Liver (tissue), 9 donors: ENCODE data around the gene RASL12. TPM values are rescaled to one million over a fixed set of nuclear protein-coding genes. Genes with fewer than 3 reads are reported as not detected.

Experiments
- DNase-seq: peaks from one replicate; pipeline ENCODE4 v3.0.0-alpha.2; 2017; ENCODE audit warnings: low spot score
- H3K27ac ChIP-seq, 2 donors: one replicate each; pipeline ENCODE4 v1.7.0; 2013; ENCODE audit warnings: inconsistent platforms in 2 of 2, low read length in 2 of 2, control low read depth in 1 of 2, low read depth in 1 of 2, mild to moderate bottlenecking in 1 of 2
- H3K27me3 ChIP-seq, 4 donors: one replicate each; pipeline versions ENCODE4 v1.6.1 to v1.7.0; 2013; ENCODE audit warnings: low read length in 3 of 4, inconsistent platforms in 1 of 4, mild to moderate bottlenecking in 1 of 4, moderate library complexity in 1 of 4; ENCODE audit not compliant: control insufficient read depth in 4 of 4, insufficient read depth in 4 of 4
- H3K36me3 ChIP-seq, 4 donors: one replicate each; pipeline versions ENCODE4 v1.6.1 to v1.7.0; 2013; ENCODE audit warnings: low read length in 3 of 4, mild to moderate bottlenecking in 3 of 4, low read depth in 1 of 4, moderate library complexity in 1 of 4; ENCODE audit not compliant: control insufficient read depth in 4 of 4, insufficient read depth in 3 of 4
- H3K4me1 ChIP-seq, 4 donors: one replicate each; pipeline versions ENCODE4 v1.6.1 to v1.7.0; 2013; ENCODE audit warnings: low read length in 3 of 4, mild to moderate bottlenecking in 3 of 4, moderate library complexity in 1 of 4; ENCODE audit not compliant: control insufficient read depth in 4 of 4, insufficient read depth in 4 of 4
- H3K4me3 ChIP-seq, 3 donors: one replicate each; pipeline versions ENCODE4 v1.6.1 to v1.7.0; 2013; ENCODE audit warnings: low read length in 3 of 3, control low read depth in 1 of 3, low read depth in 1 of 3, mild to moderate bottlenecking in 1 of 3
- H3K9ac ChIP-seq, 2 donors: one replicate each; pipeline ENCODE4 v1.7.0; 2013; ENCODE audit warnings: low read length in 2 of 2, mild to moderate bottlenecking in 2 of 2, moderate library complexity in 2 of 2, control low read depth in 1 of 2, low read depth in 1 of 2
- H3K9me3 ChIP-seq, 4 donors: one replicate each; pipeline versions ENCODE4 v1.6.1 to v1.7.0; 2013; ENCODE audit warnings: low read length in 3 of 4; ENCODE audit not compliant: control insufficient read depth in 4 of 4
- CTCF ChIP-seq: fragments of 150-350 bp; IDR thresholded peaks from 2 replicates; pipeline ENCODE4 v1.5.1; 2017; ENCODE audit warnings: improper control_type of control experiment, low read depth, low read length; ENCODE audit not compliant: missing input control
- EGR1 ChIP-seq, 2 donors: IDR thresholded peaks; 2 replicates each; pipeline ENCODE4 v1.6.1; 2016 to 2018; ENCODE audit warnings: antibody characterized with exemption in 2 of 2, low read depth in 2 of 2
- FOXA1 ChIP-seq: IDR thresholded peaks from 2 replicates; pipeline ENCODE4 v1.6.1; 2016; ENCODE audit warnings: antibody characterized with exemption
- FOXA2 ChIP-seq: IDR thresholded peaks from 2 replicates; pipeline ENCODE4 v1.6.1; 2016; ENCODE audit warnings: antibody characterized with exemption
- GABPA ChIP-seq, 2 donors: IDR thresholded peaks in 1 of 2; conservative IDR thresholded peaks in 1 of 2; 2 replicates each; pipeline ENCODE4 v1.6.1; 2016; ENCODE audit warnings: antibody characterized with exemption in 2 of 2, mild to moderate bottlenecking in 1 of 2, moderate library complexity in 1 of 2
- HNF4A ChIP-seq, 2 donors: conservative IDR thresholded peaks; 2 replicates each; pipeline ENCODE4 v1.6.1; 2016; ENCODE audit warnings: antibody characterized with exemption in 2 of 2, mild to moderate bottlenecking in 2 of 2
- HNF4G ChIP-seq: IDR thresholded peaks from 2 replicates; pipeline ENCODE4 v1.6.1; 2016; ENCODE audit warnings: antibody characterized with exemption
- JUND ChIP-seq, 2 donors: IDR thresholded peaks; 2 replicates each; pipeline ENCODE4 v1.6.1; 2016; ENCODE audit warnings: antibody characterized with exemption in 2 of 2
- NR2F2 ChIP-seq: IDR thresholded peaks from 2 replicates; pipeline ENCODE4 v1.6.1; 2016; ENCODE audit warnings: antibody characterized with exemption
- RAD21 ChIP-seq, 2 donors: IDR thresholded peaks; 2 replicates each; pipeline ENCODE4 v1.6.1; 2016; ENCODE audit warnings: antibody characterized with exemption in 2 of 2, mild to moderate bottlenecking in 2 of 2
- REST ChIP-seq: IDR thresholded peaks from 2 replicates; pipeline ENCODE4 v1.6.1; 2016; ENCODE audit warnings: antibody characterized with exemption, mild to moderate bottlenecking
- RXRA ChIP-seq, 2 donors: IDR thresholded peaks; 2 replicates each; pipeline ENCODE4 v1.6.1; 2017 to 2018; ENCODE audit warnings: antibody characterized with exemption in 2 of 2, mild to moderate bottlenecking in 1 of 2
- SP1 ChIP-seq: IDR thresholded peaks from 2 replicates; pipeline ENCODE4 v1.6.1; 2018; ENCODE audit warnings: antibody characterized with exemption, mild to moderate bottlenecking
- TAF1 ChIP-seq: conservative IDR thresholded peaks from 2 replicates; pipeline ENCODE4 v1.6.1; 2016; ENCODE audit warnings: antibody characterized with exemption, mild to moderate bottlenecking
- YY1 ChIP-seq: IDR thresholded peaks from 2 replicates; pipeline ENCODE4 v1.6.1; 2016; ENCODE audit warnings: antibody characterized with exemption, mild to moderate bottlenecking
- ZBTB33 ChIP-seq: IDR thresholded peaks from 2 replicates; pipeline ENCODE4 v1.6.1; 2016; ENCODE audit warnings: antibody characterized with exemption
- WGBS: extraction: QIAGEN DNeasy Blood & Tissue Kit; methylation state at CpG from one replicate; pipeline ENCODE4 v1.1.7; 2013; 5-methylcytosine and 5-hydroxymethylcytosine counted together
- polyA plus RNA-seq, 2 donors: library from polyadenylated mRNA; stranded (reverse) in 1 of 2; unstranded in 1 of 2; fragments of 200-250 nt in 1 of 2; fragments of >200 nt in 1 of 2; fragmentation: Nextera tagmentation in 1 of 2; extraction: Ambion mirVana in 1 of 2; gene quantifications; one replicate each; pipeline versions ENCODE4 v1.2.1 to v1.2.3, GENCODE V29; 2013 to 2015
- total RNA-seq, 2 donors: library from RNA; depleted of rRNA; stranded (reverse); fragments of >200 nt; gene quantifications; one replicate each; pipeline ENCODE4 v1.2.3, GENCODE V29; 2014
- TF ChIP-seq, protein P1 (sequence below): IDR thresholded peaks from 2 replicates; pipeline ENCODE4 v1.6.1; 2016; ENCODE audit warnings: antibody characterized with exemption
- TF ChIP-seq, protein P2 (sequence below): IDR thresholded peaks from 2 replicates; pipeline ENCODE4 v1.6.1; 2016; ENCODE audit warnings: antibody characterized with exemption
- donor health status: healthy.
- donor health status: healthy.
- donor health status: healthy.
- donor health status: healthy.
- donor health status: healthy.

RASL12 gene
- total and polyA plus RNA-seq, 4 donors = 0.50 to 0.92 (median 0.63) TPM

GRCh38 chr15:65058394-65059368, 9.1 kb downstream of the RASL12 start:
- WGBS = 90% methylated on average over 16 of the region's 16 CpGs
- H3K9me3 ChIP-seq = no peaks in the 10 kb centered on the region
- H3K27me3 ChIP-seq = no peaks in the 10 kb centered on the region
- no peak for TF ChIP-seq JUND (IDR thresholded peaks at IDR 0.05)
- TF ChIP-seq TAF1 = no peak
- TF ChIP-seq, protein P1, sequence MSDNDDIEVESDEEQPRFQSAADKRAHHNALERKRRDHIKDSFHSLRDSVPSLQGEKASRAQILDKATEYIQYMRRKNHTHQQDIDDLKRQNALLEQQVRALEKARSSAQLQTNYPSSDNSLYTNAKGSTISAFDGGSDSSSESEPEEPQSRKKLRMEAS = no peak
- no peak for TF ChIP-seq YY1
- no peak for TF ChIP-seq NR2F2
- no peak for TF ChIP-seq FOXA1
- no peak for TF ChIP-seq RAD21 (IDR thresholded peaks at IDR 0.05)
- TF ChIP-seq RXRA (IDR thresholded peaks at IDR 0.05) = no peak
- TF ChIP-seq HNF4A (conservative IDR thresholded peaks at IDR 0.05) = no peak
- no peak for TF ChIP-seq EGR1 (IDR thresholded peaks at IDR 0.05; ENCODE audit: low read depth in 2 of 2)
- TF ChIP-seq GABPA (IDR thresholded peaks at IDR 0.05 in 1 of 2, conservative IDR thresholded peaks at IDR 0.05 in 1 of 2) = no peak
- TF ChIP-seq HNF4G = no peak
- no peak for TF ChIP-seq REST
- TF ChIP-seq SP1 = no peak
- H3K4me1 ChIP-seq = peaks cover 0 to 11% (median 10%) of the 10 kb centered on the region in 4 donors
- H3K4me3 ChIP-seq = no peak overlapping the region
- H3K27ac ChIP-seq = no peak overlapping the region
- H3K36me3 ChIP-seq = no peaks in the 10 kb centered on the region
- no peak overlapping the region for H3K9ac ChIP-seq
- DNase-seq = no peak

DNA sequence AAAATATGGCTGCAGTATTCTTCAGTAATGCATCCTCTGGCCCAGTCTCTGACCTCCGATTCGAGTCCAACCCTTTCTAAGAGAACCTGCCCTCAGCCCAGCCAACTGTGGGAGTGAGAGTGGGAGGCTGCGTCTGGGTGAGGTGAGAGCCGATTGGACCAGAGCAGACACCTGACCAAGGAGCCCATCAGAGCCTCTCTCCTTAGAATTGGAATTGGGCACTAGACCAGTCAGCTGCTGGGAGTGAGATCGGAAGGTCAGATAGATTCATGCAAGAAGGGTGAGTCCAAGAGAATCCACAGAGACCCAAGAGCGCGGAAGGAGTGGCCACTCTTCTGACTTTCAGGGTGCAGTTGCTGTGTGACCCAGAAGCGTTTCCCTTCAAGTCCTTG, 10.2 kb downstream of the RASL12 start:
- H3K9me3 ChIP-seq = no peaks in the 10 kb centered on the region
- TF ChIP-seq CTCF (no peak), TAF1 (no peak), REST (no peak), EGR1 (IDR thresholded peaks at IDR 0.05; ENCODE audit: low read depth in 2 of 2) (no peak), RXRA (IDR thresholded peaks at IDR 0.05) (no peak), ZBTB33 (no peak), HNF4A (conservative IDR thresholded peaks at IDR 0.05) (no peak), RAD21 (IDR thresholded peaks at IDR 0.05) (no peak), HNF4G (no peak), FOXA1 (no peak), JUND (IDR thresholded peaks at IDR 0.05) (no peak), NR2F2 (no peak), SP1 (no peak), GABPA (IDR thresholded peaks at IDR 0.05 in 1 of 2, conservative IDR thresholded peaks at IDR 0.05 in 1 of 2) (no peak), FOXA2 (no peak), YY1 (no peak)
- TF ChIP-seq, protein P1 = no peak
- TF ChIP-seq, protein P2, sequence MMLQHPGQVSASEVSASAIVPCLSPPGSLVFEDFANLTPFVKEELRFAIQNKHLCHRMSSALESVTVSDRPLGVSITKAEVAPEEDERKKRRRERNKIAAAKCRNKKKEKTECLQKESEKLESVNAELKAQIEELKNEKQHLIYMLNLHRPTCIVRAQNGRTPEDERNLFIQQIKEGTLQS = no peak
- no peaks in the 10 kb centered on the region for H3K36me3 ChIP-seq
- no peak for DNase-seq
- no peak overlapping the region for H3K4me3 ChIP-seq
- peaks cover 0 to 11% (median 10%) of the 10 kb centered on the region in 4 donors for H3K4me1 ChIP-seq
- H3K9ac ChIP-seq = no peak overlapping the region
- no peak overlapping the region for H3K27ac ChIP-seq
- no peaks in the 10 kb centered on the region for H3K27me3 ChIP-seq
- WGBS = 95% methylated on average over 8 of the region's 8 CpGs
